HG03565 (cell line): Measurements from ENCODE around the gene TRAF6.

Experiments
- ATAC-seq: cut with Tn5 transposase; IDR thresholded peaks from one replicate; pipeline ENCODE4 v1.9.1; 2021; ENCODE audit warnings: mild to moderate bottlenecking, moderate library complexity; ENCODE audit not compliant: unreplicated experiment

The TRAF6 gene

GRCh38 chr11:36459046-36459445 lies 51.0 kb downstream of the TRAF6 start:
- no peak for ATAC-seq

DNA sequence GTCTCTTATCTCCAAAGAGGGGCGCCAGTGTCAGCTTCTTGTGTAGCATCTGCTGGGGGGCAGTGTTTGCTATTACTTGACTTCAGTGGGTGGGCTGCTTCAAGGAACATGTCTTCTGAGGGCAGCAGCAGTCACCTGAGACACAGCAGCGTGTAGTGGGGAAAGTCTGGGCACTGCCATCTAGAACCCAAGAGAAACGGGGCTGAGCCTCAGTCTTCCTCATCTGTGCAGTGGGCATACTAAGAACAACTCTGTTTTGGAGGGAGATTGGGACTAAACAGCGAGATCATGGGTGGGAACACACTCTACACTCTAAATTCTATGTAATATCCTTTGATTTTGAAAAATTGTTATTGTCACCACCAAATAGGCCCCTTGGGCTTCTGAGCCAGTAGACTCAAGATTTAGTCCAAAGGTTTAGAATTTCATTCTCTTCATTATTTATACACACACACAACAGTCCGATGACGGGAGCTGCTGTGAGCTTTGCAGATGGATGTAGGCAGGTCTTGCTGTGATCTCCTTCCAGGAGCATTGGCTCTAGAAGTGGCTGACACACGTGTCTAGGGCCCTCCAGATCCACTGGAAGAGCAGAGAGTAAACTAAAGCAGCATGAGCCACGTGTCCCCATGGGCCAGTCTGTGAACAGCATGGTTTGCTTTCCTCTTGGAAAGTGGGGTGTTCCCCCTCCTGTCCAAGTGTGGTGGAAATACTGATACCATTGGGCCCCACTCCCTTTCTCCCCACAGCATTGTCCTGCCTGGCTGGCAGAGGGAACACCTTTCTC lies 51.8 kb downstream of the TRAF6 start:
- ATAC-seq, result no peak

- ATAC-seq, result no peak
Observed at GRCh38 chr11:36456156-36456555, 53.9 kb downstream of the TRAF6 start.

- ATAC-seq, result no peak
Observed at GRCh38 chr11:36455658-36456111, 54.4 kb downstream of the TRAF6 start.

DNA sequence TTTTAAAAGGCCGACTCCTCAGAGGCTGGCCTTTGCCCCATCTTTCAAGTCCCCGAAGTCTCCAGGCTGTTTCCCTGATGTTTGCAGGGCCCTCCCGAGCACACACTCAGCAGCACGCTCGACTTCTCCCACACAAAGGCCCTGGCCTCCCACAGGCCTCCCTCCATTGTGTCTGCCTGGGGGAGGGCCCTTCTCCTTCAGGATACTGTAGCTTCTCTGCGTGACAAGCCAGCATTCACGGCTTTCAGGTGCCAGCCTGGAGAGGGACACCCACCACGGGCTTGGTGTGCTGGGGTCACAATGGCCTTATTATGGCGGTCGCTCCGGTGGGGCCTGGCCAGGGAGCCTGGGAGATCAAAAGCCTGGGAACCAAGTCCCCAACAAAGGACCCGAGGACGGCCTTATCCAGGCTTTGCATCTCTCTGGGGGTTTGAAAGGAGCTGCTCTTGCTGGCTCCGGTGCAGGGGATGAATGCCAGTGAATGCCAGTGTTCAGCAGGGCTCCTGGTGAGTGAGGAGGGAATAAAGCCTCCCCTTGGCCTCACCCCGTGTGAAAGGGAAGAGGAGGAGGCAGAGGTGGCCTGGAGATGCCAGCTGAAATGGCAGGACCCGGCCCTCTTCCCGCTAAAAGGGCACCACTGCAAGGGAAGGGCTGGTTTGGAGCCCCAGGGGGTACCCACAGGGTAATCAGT lies 55.0 kb downstream of the TRAF6 start:
- no peak for ATAC-seq

- no peak for ATAC-seq
Observed at GRCh38 chr11:36454551-36454940, 55.5 kb downstream of the TRAF6 start.

- no peak for ATAC-seq
Observed at GRCh38 chr11:36453678-36454077, 56.4 kb downstream of the TRAF6 start.

- no peak for ATAC-seq
Observed at GRCh38 chr11:36452961-36453360, 57.1 kb downstream of the TRAF6 start.

DNA sequence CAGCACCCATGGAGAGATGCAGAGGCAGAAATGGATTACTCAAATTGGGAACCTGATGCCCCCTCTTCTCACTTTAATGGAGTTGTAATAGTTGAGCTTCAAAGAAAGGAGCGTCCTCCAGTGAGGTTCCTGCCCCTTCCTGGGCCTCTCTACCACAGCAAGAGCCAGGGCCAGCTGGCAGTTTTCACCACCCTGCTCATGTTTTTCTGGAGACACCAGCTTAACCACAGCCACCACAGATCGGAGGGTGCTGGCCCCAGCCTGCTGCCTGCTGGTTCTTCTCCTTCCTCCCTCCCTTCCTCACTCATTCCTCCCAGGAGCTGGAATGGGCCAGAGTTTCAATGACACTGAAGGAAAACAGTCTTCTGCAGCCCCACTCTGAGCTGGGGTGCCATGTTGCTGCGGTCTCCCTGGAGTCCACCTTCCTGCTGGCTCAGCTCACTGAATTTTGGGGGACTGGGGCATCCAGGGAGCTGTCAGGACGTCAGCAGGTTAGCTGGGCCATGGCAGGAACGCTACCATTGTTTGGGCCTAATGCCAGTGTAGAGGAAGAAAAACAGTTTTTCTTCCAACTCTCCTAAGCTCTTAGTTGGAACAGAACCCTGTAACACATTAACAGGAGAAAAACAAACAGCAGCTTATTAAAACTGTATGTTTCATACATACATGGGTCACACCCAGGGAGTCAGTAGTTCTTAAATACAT lies 57.7 kb downstream of the TRAF6 start:
- ATAC-seq, result no peak

DNA sequence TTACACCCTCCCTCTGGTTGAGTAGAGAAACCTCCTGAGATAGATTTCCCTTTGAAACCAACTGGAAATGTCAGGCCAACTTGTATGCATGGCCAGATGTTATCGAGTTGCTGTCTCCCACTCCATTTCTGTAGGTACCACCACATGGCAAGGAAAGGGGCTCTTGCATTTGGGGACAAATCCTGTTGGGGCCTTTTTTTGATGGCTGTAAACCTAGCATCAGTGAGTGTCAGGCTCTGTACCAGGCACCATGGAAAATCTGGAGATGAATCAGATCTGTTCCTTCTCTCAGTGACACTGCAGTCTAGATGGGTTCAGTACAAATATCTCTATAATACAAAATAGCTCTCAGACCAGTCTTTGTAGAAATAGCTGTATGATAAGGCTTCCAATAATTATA lies 58.4 kb downstream of the TRAF6 start:
- no peak for ATAC-seq

GRCh38 chr11:36451045-36451444 lies 59.0 kb downstream of the TRAF6 start:
- no peak for ATAC-seq

GRCh38 chr11:36450110-36450572 lies 59.9 kb downstream of the TRAF6 start:
- peak; percentile 80 for ATAC-seq

- no peak for ATAC-seq
Observed at GRCh38 chr11:36449561-36450096, 60.4 kb downstream of the TRAF6 start.

DNA sequence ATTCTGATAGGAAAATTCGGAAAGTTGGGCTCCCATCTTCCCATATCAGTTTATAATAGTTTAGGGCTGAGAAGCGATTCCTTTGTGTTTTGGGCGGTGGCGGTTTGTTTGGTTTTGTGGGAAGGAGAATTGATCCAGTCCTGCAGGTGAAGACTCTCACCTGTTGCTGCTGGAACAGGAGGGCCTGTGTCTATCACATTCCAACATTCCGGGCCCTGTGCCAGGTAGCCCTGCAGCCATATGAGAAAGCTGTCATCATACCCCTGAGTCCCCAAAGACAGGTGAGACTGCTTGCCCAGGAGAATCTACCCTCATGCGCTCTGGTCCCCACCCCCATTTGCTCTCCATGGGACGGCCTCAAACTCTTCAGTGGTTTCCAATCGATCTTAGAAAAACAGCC lies 62.1 kb downstream of the TRAF6 start:
- ATAC-seq, result no peak

- no peak for ATAC-seq
Observed at GRCh38 chr11:36447514-36447913, 62.6 kb downstream of the TRAF6 start.

GRCh38 chr11:36446135-36446534 lies 63.9 kb downstream of the TRAF6 start:
- no peak for ATAC-seq

GRCh38 chr11:36443661-36444060 lies 66.4 kb downstream of the TRAF6 start:
- no peak for ATAC-seq

DNA sequence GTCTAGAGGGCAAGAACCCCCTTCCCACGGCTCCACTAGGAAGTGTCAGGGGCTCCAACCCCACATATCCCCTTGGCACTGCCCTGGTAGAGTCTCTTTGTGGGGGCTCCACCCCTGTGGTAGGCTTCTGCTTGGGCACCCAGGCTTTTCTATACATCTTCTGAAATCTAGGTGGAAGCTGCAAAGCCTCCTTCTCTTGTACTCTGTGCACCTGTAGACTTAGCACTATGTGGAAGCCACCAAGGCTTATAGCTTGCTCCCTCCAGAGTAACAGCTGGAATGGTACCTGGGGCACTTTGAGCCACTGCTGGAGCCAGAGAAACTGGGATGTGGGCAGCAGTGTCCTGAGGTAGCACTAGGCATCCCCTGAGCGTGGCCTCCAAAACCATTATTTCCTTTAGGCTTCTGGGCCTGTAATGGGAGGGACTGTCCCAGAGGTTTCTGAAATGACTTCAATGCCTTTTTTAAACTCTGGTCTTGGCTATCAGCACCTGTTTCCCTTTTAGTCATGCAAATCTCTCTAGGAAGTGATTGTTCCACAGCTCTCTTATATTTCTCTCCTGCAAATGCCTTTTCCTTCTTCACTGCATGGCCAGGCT lies 68.4 kb downstream of the TRAF6 start:
- peak; percentile 96 for ATAC-seq

DNA sequence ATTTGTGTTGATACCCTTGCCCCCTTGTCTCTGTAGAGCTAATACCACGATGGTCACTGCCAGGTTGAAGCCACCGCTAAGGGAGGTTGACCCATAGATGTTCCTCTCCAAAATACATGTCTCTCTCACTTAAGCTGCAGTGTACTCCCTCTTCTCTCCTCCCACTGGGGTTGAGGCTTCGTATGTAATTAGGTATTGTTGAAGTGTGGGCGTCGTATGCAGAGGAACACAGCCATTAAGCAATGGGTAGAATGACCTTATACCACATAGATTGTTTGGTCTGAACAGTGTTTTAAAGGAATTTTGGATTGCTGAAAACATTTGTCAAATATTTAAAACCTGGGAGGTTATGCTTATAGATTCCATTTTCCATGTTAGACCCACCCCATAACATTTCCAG lies 71.9 kb downstream of the TRAF6 start:
- no peak for ATAC-seq

GRCh38 chr11:36437413-36437812 lies 72.7 kb downstream of the TRAF6 start:
- ATAC-seq, result no peak
